Thyroid gland (tissue), 4 donors: ENCODE results near the gene CLSTN2.

Experiments
- POLR2A ChIP-seq, 2 donors: fragments of 450-650 bp; IDR thresholded peaks; one replicate each; pipeline ENCODE4 v1.6.1; 2017; ENCODE audit warnings: antibody characterized with exemption in 2 of 2, mild to moderate bottlenecking in 2 of 2, moderate library complexity in 1 of 2
- TF ChIP-seq, protein P1 (sequence below), 6 experiments: fragments of 200-600 bp in 3 of 6; fragments of 450-650 bp in 3 of 6; sonication (generic) in 3 of 6; IDR thresholded peaks; one replicate each; pipeline ENCODE4 v1.5.1; 2016 to 2019; ENCODE audit warnings: antibody characterized with exemption in 6 of 6, mild to moderate bottlenecking in 2 of 6, inconsistent platforms in 1 of 6, moderate library complexity in 1 of 6

- TF ChIP-seq, protein P1, sequence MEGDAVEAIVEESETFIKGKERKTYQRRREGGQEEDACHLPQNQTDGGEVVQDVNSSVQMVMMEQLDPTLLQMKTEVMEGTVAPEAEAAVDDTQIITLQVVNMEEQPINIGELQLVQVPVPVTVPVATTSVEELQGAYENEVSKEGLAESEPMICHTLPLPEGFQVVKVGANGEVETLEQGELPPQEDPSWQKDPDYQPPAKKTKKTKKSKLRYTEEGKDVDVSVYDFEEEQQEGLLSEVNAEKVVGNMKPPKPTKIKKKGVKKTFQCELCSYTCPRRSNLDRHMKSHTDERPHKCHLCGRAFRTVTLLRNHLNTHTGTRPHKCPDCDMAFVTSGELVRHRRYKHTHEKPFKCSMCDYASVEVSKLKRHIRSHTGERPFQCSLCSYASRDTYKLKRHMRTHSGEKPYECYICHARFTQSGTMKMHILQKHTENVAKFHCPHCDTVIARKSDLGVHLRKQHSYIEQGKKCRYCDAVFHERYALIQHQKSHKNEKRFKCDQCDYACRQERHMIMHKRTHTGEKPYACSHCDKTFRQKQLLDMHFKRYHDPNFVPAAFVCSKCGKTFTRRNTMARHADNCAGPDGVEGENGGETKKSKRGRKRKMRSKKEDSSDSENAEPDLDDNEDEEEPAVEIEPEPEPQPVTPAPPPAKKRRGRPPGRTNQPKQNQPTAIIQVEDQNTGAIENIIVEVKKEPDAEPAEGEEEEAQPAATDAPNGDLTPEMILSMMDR (IDR thresholded peaks at IDR 0.05) = no peak
- TF ChIP-seq POLR2A (IDR thresholded peaks at IDR 0.05) = no peak
Measured at GRCh38 chr3:140078940-140079339, 144.0 kb downstream of the CLSTN2 start.
